Astrocyte of the spinal cord (primary cell): ENCODE data around the gene SPINK2.

Experiments used
- DNase-seq: peaks from one replicate; pipeline ENCODE4 v3.0.0; 2011; ENCODE audit warnings: low read depth, low spot score
- H3K4me3 ChIP-seq: 2 replicates; pipeline ENCODE4 v1.5.1; 2011; ENCODE audit warnings: low read depth, mild to moderate bottlenecking, low read length, moderate library complexity
- in situ Hi-C: cut with HindIII; loops from 2 replicates; pipeline ENCODE4 v1.10.0; 2017; ENCODE audit warnings: low sequenced_read_pairs
- TF ChIP-seq, protein P1 (sequence below): IDR thresholded peaks from 2 replicates; pipeline ENCODE4 v1.5.1; 2012; ENCODE audit warnings: low read depth, mild to moderate bottlenecking, low read length, inconsistent platforms

Gene SPINK2

DNA sequence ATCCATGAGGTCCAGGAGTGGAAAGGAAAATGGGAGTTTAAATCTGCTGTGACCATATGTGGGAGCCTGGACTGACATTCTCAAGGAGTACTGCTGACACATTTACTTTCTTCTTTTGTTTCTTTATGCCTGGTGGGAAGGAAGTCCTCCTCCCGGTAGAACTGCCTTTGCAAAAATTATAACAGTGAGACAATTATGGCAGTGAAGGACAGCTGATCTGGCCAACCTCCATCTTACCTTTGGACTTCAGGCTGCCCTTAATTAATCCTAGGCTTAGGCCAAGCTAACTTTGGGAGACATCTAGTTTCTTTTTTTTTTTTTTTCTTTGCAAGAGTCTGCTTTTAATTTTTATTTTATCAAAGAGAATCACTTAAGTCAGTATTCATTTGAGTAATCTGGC is 61.3 kb downstream of the SPINK2 start:
- in situ Hi-C loops: no loop called here
- no peak for DNase-seq
- H3K4me3 ChIP-seq: no peak overlapping the region
- TF ChIP-seq, protein P1, sequence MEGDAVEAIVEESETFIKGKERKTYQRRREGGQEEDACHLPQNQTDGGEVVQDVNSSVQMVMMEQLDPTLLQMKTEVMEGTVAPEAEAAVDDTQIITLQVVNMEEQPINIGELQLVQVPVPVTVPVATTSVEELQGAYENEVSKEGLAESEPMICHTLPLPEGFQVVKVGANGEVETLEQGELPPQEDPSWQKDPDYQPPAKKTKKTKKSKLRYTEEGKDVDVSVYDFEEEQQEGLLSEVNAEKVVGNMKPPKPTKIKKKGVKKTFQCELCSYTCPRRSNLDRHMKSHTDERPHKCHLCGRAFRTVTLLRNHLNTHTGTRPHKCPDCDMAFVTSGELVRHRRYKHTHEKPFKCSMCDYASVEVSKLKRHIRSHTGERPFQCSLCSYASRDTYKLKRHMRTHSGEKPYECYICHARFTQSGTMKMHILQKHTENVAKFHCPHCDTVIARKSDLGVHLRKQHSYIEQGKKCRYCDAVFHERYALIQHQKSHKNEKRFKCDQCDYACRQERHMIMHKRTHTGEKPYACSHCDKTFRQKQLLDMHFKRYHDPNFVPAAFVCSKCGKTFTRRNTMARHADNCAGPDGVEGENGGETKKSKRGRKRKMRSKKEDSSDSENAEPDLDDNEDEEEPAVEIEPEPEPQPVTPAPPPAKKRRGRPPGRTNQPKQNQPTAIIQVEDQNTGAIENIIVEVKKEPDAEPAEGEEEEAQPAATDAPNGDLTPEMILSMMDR: no peak
